DOHH2 (cell line): ENCODE data around the gene BMX.

Source experiments
- H3F3A ChIP-seq: fragments of 200-600 bp; sonication (generic), shearing (Covaris generic); 2 replicates; pipeline ENCODE4 v1.6.0; 2016; ENCODE audit warnings: antibody characterized with exemption, mild to moderate bottlenecking; ENCODE audit not compliant: control insufficient read depth, insufficient read depth
- H3K27ac ChIP-seq: fragments of 200-600 bp; sonication (generic); 2 replicates; pipeline ENCODE4 v1.5.1; 2014; ENCODE audit warnings: low read depth, mild to moderate bottlenecking, low read length, moderate library complexity
- H3K27me3 ChIP-seq: fragments of 200-600 bp; sonication (generic); 2 replicates; pipeline ENCODE4 v1.6.1; 2014; ENCODE audit warnings: mild to moderate bottlenecking, low read length, mixed read lengths; ENCODE audit not compliant: control insufficient read depth
- H3K36me3 ChIP-seq: fragments of 200-600 bp; sonication (generic); 2 replicates; pipeline ENCODE4 v1.6.1; 2014; ENCODE audit warnings: mild to moderate bottlenecking, low read length, moderate library complexity, mixed read lengths; ENCODE audit not compliant: control insufficient read depth
- H3K4me1 ChIP-seq: fragments of 200-600 bp; sonication (generic); 2 replicates; pipeline ENCODE4 v1.6.1; 2014; ENCODE audit warnings: mild to moderate bottlenecking, low read length, mixed read lengths; ENCODE audit not compliant: control insufficient read depth
- H3K4me2 ChIP-seq: fragments of 200-600 bp; sonication (generic); 2 replicates; pipeline ENCODE4 v1.6.0; 2014; ENCODE audit warnings: mild to moderate bottlenecking, low read length, moderate library complexity
- H3K4me3 ChIP-seq: fragments of 200-600 bp; sonication (generic); 2 replicates; pipeline ENCODE4 v1.5.1; 2014; ENCODE audit warnings: mild to moderate bottlenecking, low read length, mixed read lengths
- H3K79me2 ChIP-seq: fragments of 200-600 bp; sonication (generic); 2 replicates; pipeline ENCODE4 v1.6.1; 2014; ENCODE audit warnings: mild to moderate bottlenecking, low read length, mixed read lengths; ENCODE audit not compliant: control insufficient read depth
- H3K9me2 ChIP-seq: fragments of 200-600 bp; sonication (generic); replicated peaks from 2 replicates; pipeline ENCODE4 v1.6.1; 2014; ENCODE audit warnings: mild to moderate bottlenecking, low read length, mixed read lengths; ENCODE audit not compliant: control insufficient read depth
- H3K9me3 ChIP-seq: fragments of 200-600 bp; sonication (generic); 2 replicates; pipeline ENCODE4 v1.6.1; 2014; ENCODE audit warnings: antibody characterized with exemption, low read length, mixed read lengths; ENCODE audit not compliant: control insufficient read depth, insufficient read depth
- H4K20me1 ChIP-seq: fragments of 200-600 bp; sonication (generic); 2 replicates; pipeline ENCODE4 v1.6.0; 2014; ENCODE audit warnings: low read depth, mild to moderate bottlenecking, antibody characterized with exemption, low read length, moderate library complexity; ENCODE audit not compliant: control insufficient read depth, insufficient read depth
- EZH2phosphoT487 ChIP-seq: fragments of 200-600 bp; sonication (generic); IDR thresholded peaks from 2 replicates; pipeline ENCODE4 v1.6.1; 2017; ENCODE audit warnings: borderline replicate concordance, mild to moderate bottlenecking, antibody characterized with exemption, low read length, moderate library complexity, mixed read lengths
- TF ChIP-seq, protein P1 (sequence below): fragments of 200-600 bp; sonication (generic); IDR thresholded peaks from one replicate; pipeline ENCODE4 v1.5.1; 2014; ENCODE audit warnings: antibody characterized with exemption, mild to moderate bottlenecking, low read depth, low read length; ENCODE audit not compliant: poor library complexity, severe bottlenecking

Gene BMX

DNA sequence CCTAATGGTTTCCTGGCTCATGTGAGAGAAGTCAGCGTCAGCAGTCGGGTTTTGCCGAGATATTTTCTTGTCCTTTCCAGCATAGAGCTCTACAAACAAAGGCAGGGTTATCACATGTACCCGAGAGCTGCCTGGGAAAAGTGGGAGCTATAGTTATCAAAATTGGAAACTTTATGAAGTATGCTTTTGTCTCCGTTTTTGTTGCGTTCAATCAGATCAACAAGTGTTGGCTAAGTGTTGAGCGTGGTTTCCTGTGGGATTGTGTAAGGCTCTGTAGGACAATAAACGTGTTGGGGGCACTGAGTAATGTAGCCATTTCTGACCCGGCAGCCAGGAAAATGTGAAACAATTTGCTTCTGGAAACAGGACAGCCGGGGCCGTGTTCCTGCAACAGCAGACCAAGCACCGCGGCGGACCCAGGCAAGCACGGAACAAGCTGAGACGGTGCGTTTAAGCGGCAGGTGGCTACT is at the start of gene BMX:
BMX (plus strand) TSS at position 311 of the 470 bp plus-strand sequence. CDS start 7,547 bp downstream, outside the sequence.
- Histone ChIP-seq H3F3A (no peaks in the 10 kb centered on the region), H3K36me3 (no peaks in the 10 kb centered on the region), H3K4me2 (no peak within 1 kb of the TSS), H3K4me1 (no peaks in the 10 kb centered on the region), H3K27ac (no peak within 1 kb of the TSS), H3K79me2 (no peaks in the 10 kb centered on the region), H4K20me1 (no peaks in the 10 kb centered on the region), H3K9me2 (no peaks in the 10 kb centered on the region), H3K27me3 (no peaks in the 10 kb centered on the region), H3K4me3 (no peak within 1 kb of the TSS), H3K9me3 (no peaks in the 10 kb centered on the region)
- TF ChIP-seq, protein P1, sequence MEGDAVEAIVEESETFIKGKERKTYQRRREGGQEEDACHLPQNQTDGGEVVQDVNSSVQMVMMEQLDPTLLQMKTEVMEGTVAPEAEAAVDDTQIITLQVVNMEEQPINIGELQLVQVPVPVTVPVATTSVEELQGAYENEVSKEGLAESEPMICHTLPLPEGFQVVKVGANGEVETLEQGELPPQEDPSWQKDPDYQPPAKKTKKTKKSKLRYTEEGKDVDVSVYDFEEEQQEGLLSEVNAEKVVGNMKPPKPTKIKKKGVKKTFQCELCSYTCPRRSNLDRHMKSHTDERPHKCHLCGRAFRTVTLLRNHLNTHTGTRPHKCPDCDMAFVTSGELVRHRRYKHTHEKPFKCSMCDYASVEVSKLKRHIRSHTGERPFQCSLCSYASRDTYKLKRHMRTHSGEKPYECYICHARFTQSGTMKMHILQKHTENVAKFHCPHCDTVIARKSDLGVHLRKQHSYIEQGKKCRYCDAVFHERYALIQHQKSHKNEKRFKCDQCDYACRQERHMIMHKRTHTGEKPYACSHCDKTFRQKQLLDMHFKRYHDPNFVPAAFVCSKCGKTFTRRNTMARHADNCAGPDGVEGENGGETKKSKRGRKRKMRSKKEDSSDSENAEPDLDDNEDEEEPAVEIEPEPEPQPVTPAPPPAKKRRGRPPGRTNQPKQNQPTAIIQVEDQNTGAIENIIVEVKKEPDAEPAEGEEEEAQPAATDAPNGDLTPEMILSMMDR = no peak
- no peak for TF ChIP-seq EZH2phosphoT487

DNA sequence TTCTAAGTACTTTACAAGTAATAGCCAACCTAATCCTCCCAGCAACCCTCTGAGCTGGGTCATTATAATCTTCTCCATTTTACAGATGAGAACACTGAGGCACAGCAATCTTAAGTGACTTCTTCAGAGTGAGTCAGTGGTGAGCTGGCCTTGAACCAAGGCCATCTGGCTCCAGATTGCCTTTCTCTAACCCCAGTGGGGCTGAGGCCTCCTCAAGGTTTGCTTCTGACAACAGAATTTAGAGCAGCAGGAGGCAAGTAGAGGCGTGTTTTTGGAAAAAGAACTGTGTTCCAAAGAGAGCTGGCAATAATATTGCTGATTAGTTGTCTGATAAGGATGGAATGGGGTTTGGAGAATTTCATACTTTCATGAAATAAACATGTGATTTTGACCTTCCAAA is 48.7 kb upstream of the BMX start:
- no peaks in the 10 kb centered on the region for H3K27me3 ChIP-seq
- H3K9me2 ChIP-seq = no peaks in the 10 kb centered on the region
- no peak overlapping the region for H3K4me3 ChIP-seq
- no peaks in the 10 kb centered on the region for H3K79me2 ChIP-seq
- H3K36me3 ChIP-seq = no peaks in the 10 kb centered on the region
- no peak overlapping the region for H3K4me2 ChIP-seq
- TF ChIP-seq, protein P1 = no peak
- no peak for TF ChIP-seq EZH2phosphoT487
- no peaks in the 10 kb centered on the region for H3K4me1 ChIP-seq
- no peak overlapping the region for H3K27ac ChIP-seq
- no peaks in the 10 kb centered on the region for H4K20me1 ChIP-seq
- H3F3A ChIP-seq = no peaks in the 10 kb centered on the region
- no peaks in the 10 kb centered on the region for H3K9me3 ChIP-seq

DNA sequence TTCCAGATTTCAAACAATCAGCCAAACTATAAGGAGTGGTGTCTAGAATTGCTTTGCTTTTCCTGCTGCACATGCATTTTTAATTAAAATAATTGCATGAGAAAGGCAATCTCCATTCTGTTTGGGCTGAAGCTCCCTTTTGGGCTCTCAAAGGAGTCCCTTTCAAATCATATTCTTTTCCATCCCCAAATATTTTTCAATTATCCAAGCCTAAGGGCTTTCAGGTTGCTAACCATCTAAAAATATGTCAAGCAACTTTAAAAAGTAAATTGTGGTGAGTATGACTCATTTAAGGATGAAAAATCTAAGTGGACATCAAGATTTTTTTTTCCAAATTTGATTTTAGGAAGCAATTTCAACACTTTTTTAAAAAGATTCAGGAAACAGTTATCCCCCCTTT is 35.9 kb upstream of the BMX start:
- no peaks in the 10 kb centered on the region for H3F3A ChIP-seq
- TF ChIP-seq EZH2phosphoT487 = no peak
- TF ChIP-seq, protein P1 = no peak
- peak overlapping the region; percentile 45; the same call in 1 of the 2 replicates for H3K4me3 ChIP-seq
- H3K27ac ChIP-seq = peak overlapping the region; percentile 78
- no peaks in the 10 kb centered on the region for H3K27me3 ChIP-seq
- no peaks in the 10 kb centered on the region for H3K9me3 ChIP-seq
- no peaks in the 10 kb centered on the region for H3K36me3 ChIP-seq
- H3K4me1 ChIP-seq = peaks cover 38% of the 10 kb centered on the region
- H3K4me2 ChIP-seq = peak overlapping the region; percentile 62
- H4K20me1 ChIP-seq = no peaks in the 10 kb centered on the region
- no peaks in the 10 kb centered on the region for H3K9me2 ChIP-seq
- H3K79me2 ChIP-seq = no peaks in the 10 kb centered on the region

DNA sequence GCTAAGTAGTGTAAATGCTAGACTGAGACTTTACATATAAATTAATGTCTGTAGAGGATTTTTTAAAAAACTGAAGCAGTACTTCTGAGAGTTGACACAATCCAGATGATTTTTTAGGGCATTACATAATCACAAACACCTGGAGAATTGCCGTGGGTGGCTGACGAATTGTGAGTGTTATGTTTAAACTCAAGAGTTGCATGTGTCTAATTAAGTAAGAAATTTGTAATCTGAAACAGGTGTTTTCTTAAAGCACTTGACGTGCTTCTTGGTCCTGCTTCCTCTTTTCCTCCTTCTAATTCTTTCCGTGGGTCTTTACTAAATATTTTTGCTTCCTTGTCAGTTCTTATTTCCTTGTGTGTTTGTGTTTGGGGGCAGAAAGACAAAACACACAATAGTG is 35.3 kb upstream of the BMX start:
- H3K9me2 ChIP-seq = no peaks in the 10 kb centered on the region
- H3K79me2 ChIP-seq = no peaks in the 10 kb centered on the region
- TF ChIP-seq, protein P1 = no peak
- no peak for TF ChIP-seq EZH2phosphoT487
- no peaks in the 10 kb centered on the region for H3F3A ChIP-seq
- H3K36me3 ChIP-seq = no peaks in the 10 kb centered on the region
- H4K20me1 ChIP-seq = no peaks in the 10 kb centered on the region
- peak overlapping the region; percentile 45 for H3K4me3 ChIP-seq
- H3K9me3 ChIP-seq = no peaks in the 10 kb centered on the region
- peak overlapping the region; percentile 62 for H3K4me2 ChIP-seq
- H3K27ac ChIP-seq = peak overlapping the region; percentile 78
- no peaks in the 10 kb centered on the region for H3K27me3 ChIP-seq
- peaks cover 38% of the 10 kb centered on the region for H3K4me1 ChIP-seq
